NCI-H345 treated with DMSO at 0.1 percent for 48 hours (cell line): ENCODE data around the gene MIP.
"Not testable (repeated sequence)": the region's sequence is repeated elsewhere in the genome, so short reads cannot be mapped to it uniquely, and the experiment has no call there.

ENCODE experiments used
- DNase-seq: peaks from one replicate; lab custom pipeline; 2025; ENCODE audit not compliant: unreplicated experiment; lab: John Stamatoyannopoulos, UW

Gene MIP

GRCh38 chr12:56454557-56454956 lies at the start of gene MIP:
MIP (minus strand) TSS chr12:56454657; CDS start chr12:56454613, 44 bp downstream.
- no peak for DNase-seq

- DNase-seq: not testable (repeated sequence)
These were observed 45.4 kb upstream of the MIP start for GRCh38 chr12:56499879-56500278.

GRCh38 chr12:56499452-56499851 lies 45.0 kb upstream of the MIP start:
- not testable (repeated sequence) for DNase-seq

GRCh38 chr12:56498126-56498902 lies 43.9 kb upstream of the MIP start:
- not testable (repeated sequence) for DNase-seq

GRCh38 chr12:56496704-56497103 lies 42.2 kb upstream of the MIP start:
- not testable (repeated sequence) for DNase-seq

GRCh38 chr12:56494481-56494880 lies 40.0 kb upstream of the MIP start:
- not testable (repeated sequence) for DNase-seq

GRCh38 chr12:56494106-56494415 lies 39.6 kb upstream of the MIP start:
- not testable (repeated sequence) for DNase-seq

- not testable (repeated sequence) for DNase-seq
These were observed 39.1 kb upstream of the MIP start for GRCh38 chr12:56493409-56494105.

- DNase-seq: no peak
These were observed 35.9 kb upstream of the MIP start for GRCh38 chr12:56490360-56490759.

GRCh38 chr12:56488041-56488955 lies 33.8 kb upstream of the MIP start, which contains the start of gene GLS2:
GLS2 (minus strand) TSS chr12:56488161; CDS start chr12:56488118, 43 bp downstream.
- peak; percentile 74 for DNase-seq

GRCh38 chr12:56487448-56488040 lies 33.1 kb upstream of the MIP start:
- DNase-seq: peak; percentile 41

- DNase-seq: no peak
These were observed 32.2 kb upstream of the MIP start for GRCh38 chr12:56486694-56487093.

- no peak for DNase-seq
These were observed 30.1 kb upstream of the MIP start for GRCh38 chr12:56484566-56484965.

GRCh38 chr12:56479625-56480024 lies 25.2 kb upstream of the MIP start:
- DNase-seq: no peak

GRCh38 chr12:56477521-56478225 lies 23.2 kb upstream of the MIP start:
- DNase-seq: no peak

GRCh38 chr12:56476972-56477432 lies 22.5 kb upstream of the MIP start:
- DNase-seq: no peak

GRCh38 chr12:56476143-56476542 lies 21.7 kb upstream of the MIP start:
- no peak for DNase-seq

- DNase-seq: no peak
These were observed 19.9 kb upstream of the MIP start for GRCh38 chr12:56474389-56474788.

GRCh38 chr12:56469007-56469930 lies 14.8 kb upstream of the MIP start:
- DNase-seq: no peak
